Spleen (tissue), 11 donors: Measurements from ENCODE around the gene GGCX. TPM values are rescaled to one million over a fixed set of nuclear protein-coding genes. Genes with fewer than 3 reads are reported as not detected.

Source experiments
- DNase-seq: peaks from one replicate; pipeline ENCODE4 v3.0.0-alpha.2; 2020
- H3K27ac ChIP-seq, 8 donors: fragments of 200-600 bp; sonication (generic) in 7 of 8; 1 replicate in 4 of 8; 2 replicates in 4 of 8; pipeline versions ENCODE4 v1.5.0 to v1.8.0; 2016 to 2021; ENCODE audit warnings: inconsistent platforms in 4 of 8, mild to moderate bottlenecking in 4 of 8, moderate library complexity in 1 of 8
- H3K27me3 ChIP-seq, 7 donors: fragments of 200-600 bp; sonication (generic) in 6 of 7; replicated peaks in 1 of 7; 1 replicate in 4 of 7; 2 replicates in 3 of 7; pipeline versions ENCODE4 v1.5.0 to v1.8.0; 2016 to 2021; ENCODE audit warnings: inconsistent platforms in 3 of 7, mild to moderate bottlenecking in 1 of 7
- H3K36me3 ChIP-seq, 6 donors: fragments of 200-600 bp; sonication (generic) in 5 of 6; 1 replicate in 4 of 6; 2 replicates in 2 of 6; pipeline versions ENCODE4 v1.5.0 to v1.8.0; 2016 to 2021; ENCODE audit warnings: inconsistent platforms in 2 of 6
- H3K4me1 ChIP-seq, 6 donors: fragments of 200-600 bp; sonication (generic) in 5 of 6; 1 replicate in 3 of 6; 2 replicates in 3 of 6; pipeline versions ENCODE4 v1.5.0 to v1.8.0; 2016 to 2021; ENCODE audit warnings: inconsistent platforms in 3 of 6
- H3K4me3 ChIP-seq, 8 donors: fragments of 200-600 bp; sonication (generic) in 7 of 8; 1 replicate in 4 of 8; 2 replicates in 4 of 8; pipeline versions ENCODE4 v1.5.0 to v1.8.0; 2016 to 2021; ENCODE audit warnings: inconsistent platforms in 4 of 8, mild to moderate bottlenecking in 4 of 8, moderate library complexity in 2 of 8
- H3K9me3 ChIP-seq, 8 donors: fragments of 200-600 bp; sonication (generic) in 7 of 8; 1 replicate in 4 of 8; 2 replicates in 4 of 8; pipeline versions ENCODE4 v1.5.0 to v1.8.0; 2016 to 2021; ENCODE audit warnings: inconsistent platforms in 4 of 8
- POLR2A ChIP-seq, 3 donors: fragments of 450-650 bp; IDR thresholded peaks; one replicate each; pipeline ENCODE4 v1.5.1; 2017; ENCODE audit warnings: antibody characterized with exemption in 3 of 3, mild to moderate bottlenecking in 1 of 3
- POLR2AphosphoS5 ChIP-seq, 3 donors: sonication (generic); formaldehyde crosslinking; IDR thresholded peaks; one replicate each; pipeline ENCODE4 v1.5.1; 2017; ENCODE audit warnings: antibody characterized with exemption in 3 of 3
- whole genome bisulfite sequencing, 5 donors: extraction: QIAGEN DNeasy Blood & Tissue Kit in 3 of 5; methylation state at CpG; one replicate each; pipeline versions ENCODE4 v1.1.5 to v1.1.7; 2013 to 2018; 5-methylcytosine and 5-hydroxymethylcytosine counted together
- intact Hi-C: fragments of 100-400 bp; cut with DNase I; formaldehyde crosslinking; loops from one replicate; pipeline ENCODE4 v1.15.0; 2023; ENCODE audit warnings: low total_unique reads
- polyA plus RNA-seq, 3 donors: library from polyadenylated mRNA; stranded (reverse); fragments of 200-250 nt; gene quantifications; one replicate each; pipeline ENCODE4 v1.2.1, GENCODE V29; 2013
- total RNA-seq, 7 donors: library from RNA; depleted of rRNA in 3 of 7; stranded (reverse); fragments of >200 nt in 3 of 7; fragmentation: NEBNext Ultra II Directional in 4 of 7; extraction: Animal tissue kit (Norgen Biotek cat#: 25700) in 4 of 7; gene quantifications; one replicate each; pipeline versions ENCODE4 v1.1.0 to v1.2.1, GENCODE V29; 2016 to 2021
- TF ChIP-seq, protein P1 (sequence below), 11 experiments: fragments of 200-600 bp in 7 of 11; fragments of 450-650 bp in 4 of 11; sonication (generic) in 4 of 11; IDR thresholded peaks in 8 of 11; conservative IDR thresholded peaks in 3 of 11; 1 replicate in 7 of 11; 2 replicates in 4 of 11; pipeline versions ENCODE4 v1.4.0 to v1.8.0; 2016 to 2021; ENCODE audit warnings: antibody characterized with exemption in 11 of 11, inconsistent platforms in 4 of 11, mild to moderate bottlenecking in 1 of 11
- donor health status: healthy with polysubstance abuse.
- donor health status: DM: no; HTN: no; CAD: no; lungs with moderate emphysema.
- donor health status: DM: no; HTN: no; CAD: no.
- donor health status: Bipolar disorder and iron deficiency.
- donor health status: healthy.
- donor health status: DM: no; HTN: no; CAD: no.
- donor health status: DM: yes; HTN: yes; CAD: no.

The GGCX gene
- total and polyA plus RNA-seq, 10 donors: 11.0 to 42.1 (median 29.5) TPM

DNA sequence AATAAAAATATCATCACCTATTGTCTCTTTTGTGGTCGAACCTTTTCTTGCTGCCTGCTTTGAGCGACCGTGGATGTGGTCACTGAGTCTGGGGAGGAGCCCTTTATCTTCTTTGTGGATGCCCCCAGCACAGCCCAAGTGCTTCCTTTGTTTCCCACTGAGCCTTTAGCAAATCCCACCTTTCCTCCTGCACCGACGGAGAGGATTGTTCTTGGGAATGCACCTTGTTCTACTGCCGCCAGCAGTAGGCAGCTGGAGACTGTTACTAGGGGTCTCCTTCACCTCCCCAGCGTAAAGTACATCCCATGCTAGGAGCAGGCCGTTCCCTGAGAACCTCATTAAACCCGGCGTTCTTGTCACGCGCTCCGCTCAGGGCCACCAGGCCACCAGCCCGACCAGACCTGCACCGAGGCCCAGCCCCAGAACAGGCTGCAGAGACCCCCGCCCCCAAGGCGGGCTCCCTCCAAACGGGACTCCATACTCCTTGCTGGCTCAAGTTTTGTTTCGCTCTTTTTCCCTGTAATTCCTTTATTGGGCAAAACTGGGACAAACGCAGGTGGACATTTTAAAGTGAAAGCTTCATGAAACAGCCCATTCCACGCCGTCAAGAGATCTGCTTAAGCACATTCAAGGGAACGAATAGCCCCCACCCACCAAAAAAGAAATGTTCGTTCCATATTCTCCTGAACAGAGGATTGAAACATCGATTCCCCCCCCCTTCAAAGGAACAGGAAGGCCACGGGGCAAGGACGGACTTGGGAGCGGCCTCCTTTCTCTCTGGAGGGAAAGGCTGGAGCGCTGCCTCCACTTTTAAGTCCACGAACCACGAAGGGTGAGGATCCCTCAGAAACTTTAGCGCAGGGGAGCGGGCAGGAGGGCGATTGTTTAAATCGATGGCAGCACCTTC, 23.4 kb downstream of the GGCX start:
- peak overlapping the region; percentile 92 to 99 (median 99) for H3K27ac ChIP-seq
- TF ChIP-seq, protein P1, sequence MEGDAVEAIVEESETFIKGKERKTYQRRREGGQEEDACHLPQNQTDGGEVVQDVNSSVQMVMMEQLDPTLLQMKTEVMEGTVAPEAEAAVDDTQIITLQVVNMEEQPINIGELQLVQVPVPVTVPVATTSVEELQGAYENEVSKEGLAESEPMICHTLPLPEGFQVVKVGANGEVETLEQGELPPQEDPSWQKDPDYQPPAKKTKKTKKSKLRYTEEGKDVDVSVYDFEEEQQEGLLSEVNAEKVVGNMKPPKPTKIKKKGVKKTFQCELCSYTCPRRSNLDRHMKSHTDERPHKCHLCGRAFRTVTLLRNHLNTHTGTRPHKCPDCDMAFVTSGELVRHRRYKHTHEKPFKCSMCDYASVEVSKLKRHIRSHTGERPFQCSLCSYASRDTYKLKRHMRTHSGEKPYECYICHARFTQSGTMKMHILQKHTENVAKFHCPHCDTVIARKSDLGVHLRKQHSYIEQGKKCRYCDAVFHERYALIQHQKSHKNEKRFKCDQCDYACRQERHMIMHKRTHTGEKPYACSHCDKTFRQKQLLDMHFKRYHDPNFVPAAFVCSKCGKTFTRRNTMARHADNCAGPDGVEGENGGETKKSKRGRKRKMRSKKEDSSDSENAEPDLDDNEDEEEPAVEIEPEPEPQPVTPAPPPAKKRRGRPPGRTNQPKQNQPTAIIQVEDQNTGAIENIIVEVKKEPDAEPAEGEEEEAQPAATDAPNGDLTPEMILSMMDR (IDR thresholded peaks at IDR 0.05 in 8 of 11, conservative IDR thresholded peaks at IDR 0.05 in 3 of 11): no peak
- TF ChIP-seq POLR2A (IDR thresholded peaks at IDR 0.05) (no peak), POLR2AphosphoS5 (IDR thresholded peaks at IDR 0.05) (peak; percentile 25 to 61 (median 36))
- peak overlapping the region; percentile 78 to 97 (median 88) for H3K4me3 ChIP-seq
- H3K36me3 ChIP-seq: peaks cover 3 to 22% (median 20%) of the 10 kb centered on the region in 6 donors
- H3K27me3 ChIP-seq: no peaks in the 10 kb centered on the region
- DNase-seq: peak; percentile 88
- intact Hi-C loops: no loop called here
- no peaks in the 10 kb centered on the region for H3K9me3 ChIP-seq
- H3K4me1 ChIP-seq: peaks cover 20 to 70% (median 43%) of the 10 kb centered on the region in 6 donors
- WGBS, 5 donors: 0 to 2% (median 1%) methylated on average over 34 to 35 of the region's 35 CpGs

DNA sequence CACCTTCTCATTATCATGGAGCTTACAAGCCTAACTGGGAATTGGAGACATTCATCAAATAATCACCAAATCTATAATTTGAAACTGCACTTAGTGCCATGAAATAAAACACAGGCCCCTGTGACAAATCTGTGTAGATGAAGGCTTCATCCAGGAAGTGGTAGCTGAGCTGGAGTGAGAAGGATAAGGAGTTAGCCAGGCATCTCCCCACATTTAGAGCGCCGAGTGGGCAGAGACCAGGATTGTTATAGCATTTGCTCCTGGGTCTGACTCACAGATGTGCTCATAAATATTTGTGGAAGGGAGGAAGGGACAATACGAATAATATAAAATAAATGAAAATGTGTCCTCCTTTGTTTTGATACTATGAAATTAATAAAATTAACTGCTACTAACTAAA, 24.8 kb downstream of the GGCX start:
- H3K27ac ChIP-seq: peak overlapping the region in 2 of 8 donors; percentile 92 to 99
- WGBS, 5 donors: 87 to 95% (median 90%) methylated on average over 3 of the region's 3 CpGs
- no peak overlapping the region for H3K4me3 ChIP-seq
- DNase-seq: no peak
- intact Hi-C loops: no loop called here
- H3K27me3 ChIP-seq: no peaks in the 10 kb centered on the region
- H3K4me1 ChIP-seq: peaks cover 18 to 56% (median 30%) of the 10 kb centered on the region in 6 donors
- no peaks in the 10 kb centered on the region for H3K9me3 ChIP-seq
- no peak for TF ChIP-seq POLR2AphosphoS5 (IDR thresholded peaks at IDR 0.05)
- TF ChIP-seq, protein P1 (IDR thresholded peaks at IDR 0.05 in 8 of 11, conservative IDR thresholded peaks at IDR 0.05 in 3 of 11): no peak
- TF ChIP-seq POLR2A (IDR thresholded peaks at IDR 0.05): no peak
- H3K36me3 ChIP-seq: peaks cover 0 to 8% (median 6%) of the 10 kb centered on the region in 6 donors

DNA sequence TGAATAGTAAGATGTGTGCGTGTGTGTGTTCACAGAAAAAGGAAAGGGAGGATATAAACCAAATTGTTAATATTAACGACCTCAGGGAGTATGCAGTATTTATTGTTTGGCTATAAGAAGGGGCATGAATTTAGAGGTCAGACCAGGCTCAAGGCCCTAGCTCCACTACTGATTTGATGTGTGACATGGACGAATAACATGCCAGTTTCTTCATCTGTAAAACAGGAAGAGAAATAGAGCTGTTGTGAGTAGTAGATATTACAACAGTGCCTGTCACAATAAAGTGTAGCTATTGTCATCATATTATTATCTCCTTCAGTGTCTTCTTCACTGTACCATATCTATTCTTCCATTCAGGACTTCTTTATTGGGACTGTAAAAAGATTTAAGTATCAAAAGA, 26.4 kb downstream of the GGCX start:
- TF ChIP-seq, protein P1 (IDR thresholded peaks at IDR 0.05 in 8 of 11, conservative IDR thresholded peaks at IDR 0.05 in 3 of 11): no peak
- TF ChIP-seq POLR2A (IDR thresholded peaks at IDR 0.05): no peak
- TF ChIP-seq POLR2AphosphoS5 (IDR thresholded peaks at IDR 0.05): no peak
- WGBS, 5 donors: 48 to 62% (median 56%) methylated on average over 3 of the region's 3 CpGs
- no peaks in the 10 kb centered on the region for H3K36me3 ChIP-seq
- DNase-seq: no peak
- no peaks in the 10 kb centered on the region for H3K9me3 ChIP-seq
- H3K27me3 ChIP-seq: no peaks in the 10 kb centered on the region
- no peak overlapping the region for H3K4me3 ChIP-seq
- peaks cover 7 to 40% (median 16%) of the 10 kb centered on the region in 6 donors for H3K4me1 ChIP-seq
- peak overlapping the region in 2 of 8 donors; percentile 33 to 68 for H3K27ac ChIP-seq
- intact Hi-C loops: no loop called here

DNA sequence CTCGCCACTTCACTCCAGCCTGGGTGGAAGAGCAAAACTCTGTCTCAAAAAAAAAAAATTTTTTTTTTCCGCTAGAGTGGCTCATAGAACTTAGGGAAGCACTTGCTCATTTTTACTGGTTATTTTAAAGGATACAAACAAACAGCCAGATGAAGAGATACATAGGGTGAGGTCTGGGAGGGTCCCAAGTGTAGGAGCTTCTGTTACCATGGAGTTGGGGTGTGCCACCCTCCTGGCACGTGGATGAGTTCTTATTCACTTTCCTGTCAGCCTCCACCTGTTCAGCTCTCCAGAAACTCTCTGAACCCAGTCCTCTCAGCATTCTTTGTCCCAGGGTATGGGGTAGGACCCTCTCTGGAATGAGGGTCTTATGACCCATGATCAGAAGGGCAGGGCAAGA, 27.2 kb downstream of the GGCX start:
- intact Hi-C loops: no loop called here
- TF ChIP-seq, protein P1 (IDR thresholded peaks at IDR 0.05 in 8 of 11, conservative IDR thresholded peaks at IDR 0.05 in 3 of 11): no peak
- TF ChIP-seq POLR2AphosphoS5 (IDR thresholded peaks at IDR 0.05) (no peak), POLR2A (IDR thresholded peaks at IDR 0.05) (no peak)

More for the DNA sequence above, 27.2 kb downstream of the GGCX start:
- Histone ChIP-seq H3K4me3 (no peak overlapping the region), H3K4me1 (peaks cover 7 to 37% (median 15%) of the 10 kb centered on the region in 6 donors), H3K27ac (peak overlapping the region in 1 of 8 donors; percentile 68), H3K9me3 (no peaks in the 10 kb centered on the region), H3K27me3 (no peaks in the 10 kb centered on the region), H3K36me3 (no peaks in the 10 kb centered on the region)
- WGBS, 5 donors: 65 to 80% (median 71%) methylated on average over 3 of the region's 3 CpGs
- no peak for DNase-seq
